Endothelial cell (in vitro differentiated cells): ENCODE data around the gene HAUS3. TPM values are rescaled to one million over a fixed set of nuclear protein-coding genes. Genes with fewer than 3 reads are reported as not detected.

Experiments used
- DNase-seq: peaks from one replicate; pipeline ENCODE4 v3.0.0; 2021; ENCODE audit warnings: low spot score
- H3K27ac Mint-ChIP-seq: one replicate; pipeline ENCODE4 v1.8.0; 2021; ENCODE audit warnings: mixed read lengths, inconsistent platforms; ENCODE audit not compliant: unreplicated experiment
- H3K27me3 Mint-ChIP-seq: one replicate; pipeline ENCODE4 v1.8.0; 2021; ENCODE audit warnings: mild to moderate bottlenecking, moderate library complexity, mixed read lengths, inconsistent platforms; ENCODE audit not compliant: unreplicated experiment
- H3K36me3 Mint-ChIP-seq: one replicate; pipeline ENCODE4 v1.8.0; 2021; ENCODE audit warnings: mild to moderate bottlenecking, low read depth, mixed read lengths, inconsistent platforms; ENCODE audit not compliant: unreplicated experiment
- H3K4me1 Mint-ChIP-seq: one replicate; pipeline ENCODE4 v1.8.0; 2021; ENCODE audit warnings: mild to moderate bottlenecking, mixed read lengths, inconsistent platforms; ENCODE audit not compliant: unreplicated experiment
- H3K4me3 Mint-ChIP-seq: one replicate; pipeline ENCODE4 v1.8.0; 2021; ENCODE audit warnings: mild to moderate bottlenecking, mixed read lengths, inconsistent platforms; ENCODE audit not compliant: unreplicated experiment
- H3K9me3 Mint-ChIP-seq: one replicate; pipeline ENCODE4 v1.8.0; 2021; ENCODE audit warnings: mixed read lengths, inconsistent platforms; ENCODE audit not compliant: unreplicated experiment
- CTCF ChIP-seq: fragments of 200-600 bp; sonication (generic); IDR thresholded peaks from one replicate; pipeline ENCODE4 v1.5.0; 2021; ENCODE audit warnings: antibody characterized with exemption; ENCODE audit not compliant: unreplicated experiment
- total RNA-seq: library from RNA; stranded (reverse); fragmentation: NEBNext Ultra II Directional; extraction: Animal tissue kit (Norgen Biotek cat#: 25700); gene quantifications from one replicate; pipeline ENCODE4 v1.2.1, GENCODE V29; 2021; ENCODE audit not compliant: unreplicated experiment

Gene HAUS3
- total RNA-seq, 1 donor from 2014 or later, result 16.2 TPM

- Mint-ChIP-seq H3K27me3 (peaks cover 14% of the 10 kb centered on the region), H3K4me1 (no peaks in the 10 kb centered on the region), H3K4me3 (no peak overlapping the region), H3K9me3 (no peaks in the 10 kb centered on the region), H3K36me3 (peaks cover 4% of the 10 kb centered on the region), H3K27ac (no peak overlapping the region)
- DNase-seq, result no peak
- no peak for TF ChIP-seq CTCF
Observed at GRCh38 chr4:2272828-2273120, 30.9 kb upstream of the HAUS3 start.

- H3K36me3 Mint-ChIP-seq, result peaks cover 4% of the 10 kb centered on the region
- H3K9me3 Mint-ChIP-seq, result no peaks in the 10 kb centered on the region
- no peak for DNase-seq
- no peak overlapping the region for H3K4me3 Mint-ChIP-seq
- peaks cover 14% of the 10 kb centered on the region for H3K27me3 Mint-ChIP-seq
- H3K27ac Mint-ChIP-seq, result no peak overlapping the region
- no peak for TF ChIP-seq CTCF
- no peaks in the 10 kb centered on the region for H3K4me1 Mint-ChIP-seq
Observed at GRCh38 chr4:2272026-2272827, 30.3 kb upstream of the HAUS3 start.

- H3K27ac Mint-ChIP-seq, result no peak overlapping the region
- no peak for DNase-seq
- no peak for TF ChIP-seq CTCF
Observed at GRCh38 chr4:2271279-2272025, 29.5 kb upstream of the HAUS3 start.

GRCh38 chr4:2270341-2271165, 28.6 kb upstream of the HAUS3 start:
- no peaks in the 10 kb centered on the region for H3K9me3 Mint-ChIP-seq
- H3K4me1 Mint-ChIP-seq, result no peaks in the 10 kb centered on the region
- H3K36me3 Mint-ChIP-seq, result peaks cover 4% of the 10 kb centered on the region
- TF ChIP-seq CTCF, result no peak
- H3K4me3 Mint-ChIP-seq, result no peak overlapping the region
- no peak overlapping the region for H3K27ac Mint-ChIP-seq
- no peak for DNase-seq
- peaks cover 14% of the 10 kb centered on the region for H3K27me3 Mint-ChIP-seq

More at GRCh38 chr4:2271279-2272025, 29.5 kb upstream of the HAUS3 start:
- peaks cover 4% of the 10 kb centered on the region for H3K36me3 Mint-ChIP-seq
- no peak overlapping the region for H3K4me3 Mint-ChIP-seq
- H3K4me1 Mint-ChIP-seq, result no peaks in the 10 kb centered on the region
- no peaks in the 10 kb centered on the region for H3K9me3 Mint-ChIP-seq
- H3K27me3 Mint-ChIP-seq, result peaks cover 14% of the 10 kb centered on the region
